OCI-LY3 (cell line): ENCODE results near the gene EXOSC7.

Experiments
- EZH2phosphoT487 ChIP-seq: fragments of 200-600 bp; shearing (Covaris generic); IDR thresholded peaks from 2 replicates; pipeline ENCODE4 v1.6.1; 2018; ENCODE audit warnings: antibody characterized with exemption, mixed run types, low read depth
- TF ChIP-seq, protein P1 (sequence below): fragments of 200-600, 300-600 bp; sonication (generic); IDR thresholded peaks from 2 replicates; pipeline ENCODE4 v1.5.1; 2014; ENCODE audit warnings: antibody characterized with exemption, low read length, low read depth

GRCh38 chr3:44932271-44932670 lies 43.8 kb upstream of the EXOSC7 start:
- TF ChIP-seq, protein P1, sequence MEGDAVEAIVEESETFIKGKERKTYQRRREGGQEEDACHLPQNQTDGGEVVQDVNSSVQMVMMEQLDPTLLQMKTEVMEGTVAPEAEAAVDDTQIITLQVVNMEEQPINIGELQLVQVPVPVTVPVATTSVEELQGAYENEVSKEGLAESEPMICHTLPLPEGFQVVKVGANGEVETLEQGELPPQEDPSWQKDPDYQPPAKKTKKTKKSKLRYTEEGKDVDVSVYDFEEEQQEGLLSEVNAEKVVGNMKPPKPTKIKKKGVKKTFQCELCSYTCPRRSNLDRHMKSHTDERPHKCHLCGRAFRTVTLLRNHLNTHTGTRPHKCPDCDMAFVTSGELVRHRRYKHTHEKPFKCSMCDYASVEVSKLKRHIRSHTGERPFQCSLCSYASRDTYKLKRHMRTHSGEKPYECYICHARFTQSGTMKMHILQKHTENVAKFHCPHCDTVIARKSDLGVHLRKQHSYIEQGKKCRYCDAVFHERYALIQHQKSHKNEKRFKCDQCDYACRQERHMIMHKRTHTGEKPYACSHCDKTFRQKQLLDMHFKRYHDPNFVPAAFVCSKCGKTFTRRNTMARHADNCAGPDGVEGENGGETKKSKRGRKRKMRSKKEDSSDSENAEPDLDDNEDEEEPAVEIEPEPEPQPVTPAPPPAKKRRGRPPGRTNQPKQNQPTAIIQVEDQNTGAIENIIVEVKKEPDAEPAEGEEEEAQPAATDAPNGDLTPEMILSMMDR: no peak
- TF ChIP-seq EZH2phosphoT487: no peak
